LNCAP (cell line): ENCODE data around the gene FA2H.

ENCODE experiments used
- TF ChIP-seq, protein P1 (sequence below): fragments of 450-650 bp; IDR thresholded peaks from 2 replicates; pipeline ENCODE4 v1.5.1; 2017; ENCODE audit warnings: mild to moderate bottlenecking

Gene FA2H

DNA sequence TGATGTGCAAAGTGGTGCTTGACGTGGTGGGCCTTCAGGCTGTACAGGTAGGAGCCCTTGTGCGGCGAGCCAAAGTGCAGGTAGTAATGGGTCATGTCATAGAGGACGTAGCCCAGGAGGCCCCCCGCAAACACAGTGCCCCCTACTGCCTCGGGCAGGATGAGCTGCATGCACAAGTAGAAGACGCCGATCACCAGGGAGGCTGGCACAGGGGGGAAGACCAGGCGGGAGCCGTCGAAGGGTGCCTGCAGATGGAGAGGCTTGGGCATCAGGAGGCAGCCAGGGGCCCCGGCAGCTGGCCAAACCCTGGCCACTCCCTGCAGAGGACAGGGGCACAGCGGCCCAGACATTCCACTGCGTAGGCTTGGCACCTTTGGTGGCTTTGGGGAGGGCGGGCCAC, 58.3 kb downstream of the FA2H start:
- TF ChIP-seq, protein P1, sequence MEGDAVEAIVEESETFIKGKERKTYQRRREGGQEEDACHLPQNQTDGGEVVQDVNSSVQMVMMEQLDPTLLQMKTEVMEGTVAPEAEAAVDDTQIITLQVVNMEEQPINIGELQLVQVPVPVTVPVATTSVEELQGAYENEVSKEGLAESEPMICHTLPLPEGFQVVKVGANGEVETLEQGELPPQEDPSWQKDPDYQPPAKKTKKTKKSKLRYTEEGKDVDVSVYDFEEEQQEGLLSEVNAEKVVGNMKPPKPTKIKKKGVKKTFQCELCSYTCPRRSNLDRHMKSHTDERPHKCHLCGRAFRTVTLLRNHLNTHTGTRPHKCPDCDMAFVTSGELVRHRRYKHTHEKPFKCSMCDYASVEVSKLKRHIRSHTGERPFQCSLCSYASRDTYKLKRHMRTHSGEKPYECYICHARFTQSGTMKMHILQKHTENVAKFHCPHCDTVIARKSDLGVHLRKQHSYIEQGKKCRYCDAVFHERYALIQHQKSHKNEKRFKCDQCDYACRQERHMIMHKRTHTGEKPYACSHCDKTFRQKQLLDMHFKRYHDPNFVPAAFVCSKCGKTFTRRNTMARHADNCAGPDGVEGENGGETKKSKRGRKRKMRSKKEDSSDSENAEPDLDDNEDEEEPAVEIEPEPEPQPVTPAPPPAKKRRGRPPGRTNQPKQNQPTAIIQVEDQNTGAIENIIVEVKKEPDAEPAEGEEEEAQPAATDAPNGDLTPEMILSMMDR: no peak

DNA sequence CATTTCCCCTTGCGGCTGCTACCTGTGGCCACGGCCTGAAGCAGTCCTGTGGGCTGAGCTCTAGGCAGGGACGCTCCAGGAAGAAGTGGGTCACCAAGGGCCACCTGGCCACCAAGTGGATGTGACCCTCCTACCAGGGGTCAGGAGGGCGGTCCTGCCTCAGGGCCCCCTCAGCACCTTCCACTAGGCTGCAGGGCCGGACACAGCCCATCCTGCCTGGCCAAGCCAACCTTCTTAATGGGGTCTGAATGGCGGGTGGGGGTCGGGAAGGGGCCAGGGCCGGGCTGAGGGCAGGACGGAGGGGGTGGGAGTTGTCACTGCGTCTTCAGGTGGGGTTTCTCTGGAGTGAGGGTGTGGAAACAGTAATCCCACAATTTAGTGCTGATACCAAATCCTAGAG, 60.7 kb downstream of the FA2H start:
- TF ChIP-seq, protein P1: no peak

DNA sequence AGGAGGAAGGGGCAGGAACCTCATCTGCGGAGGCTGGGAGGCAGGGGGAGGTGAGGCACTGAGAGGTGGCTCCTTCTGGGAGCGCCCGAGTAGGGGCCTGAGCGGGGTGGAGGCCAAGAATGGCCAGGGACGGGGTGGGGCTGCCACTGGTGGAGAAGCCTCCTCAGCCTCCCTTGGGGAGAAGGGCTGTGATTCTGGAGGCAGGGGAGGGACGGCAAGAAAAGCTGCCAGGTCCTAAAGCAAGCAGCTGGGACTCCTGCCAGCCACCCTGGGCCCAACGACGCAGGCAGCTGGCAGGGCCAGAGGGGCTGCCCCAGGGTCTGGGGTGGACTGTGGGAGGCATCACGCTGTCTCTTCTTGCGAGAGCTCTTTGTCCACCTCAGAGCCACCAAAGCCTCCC, 61.3 kb downstream of the FA2H start:
- TF ChIP-seq, protein P1: no peak

DNA sequence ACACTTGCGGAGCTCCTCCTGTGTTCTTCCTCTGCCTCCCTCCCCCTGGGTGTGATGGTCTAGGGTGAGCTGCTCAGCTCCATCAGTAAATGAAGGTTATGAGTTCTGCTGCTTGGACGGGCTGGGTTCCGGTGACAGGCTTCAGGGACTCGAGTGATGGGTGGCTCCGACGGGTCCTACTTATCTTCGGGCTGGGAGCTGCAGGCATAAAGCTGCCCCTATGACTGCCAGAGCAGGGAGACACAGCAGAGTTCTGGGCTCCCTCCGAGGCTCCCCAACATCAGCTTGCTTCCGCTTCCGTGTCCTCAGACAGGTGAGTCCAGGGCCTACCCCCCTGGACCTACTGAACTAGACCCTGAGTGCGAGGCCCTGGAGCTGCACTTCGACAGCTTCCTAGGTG, 62.7 kb downstream of the FA2H start:
- TF ChIP-seq, protein P1: no peak

DNA sequence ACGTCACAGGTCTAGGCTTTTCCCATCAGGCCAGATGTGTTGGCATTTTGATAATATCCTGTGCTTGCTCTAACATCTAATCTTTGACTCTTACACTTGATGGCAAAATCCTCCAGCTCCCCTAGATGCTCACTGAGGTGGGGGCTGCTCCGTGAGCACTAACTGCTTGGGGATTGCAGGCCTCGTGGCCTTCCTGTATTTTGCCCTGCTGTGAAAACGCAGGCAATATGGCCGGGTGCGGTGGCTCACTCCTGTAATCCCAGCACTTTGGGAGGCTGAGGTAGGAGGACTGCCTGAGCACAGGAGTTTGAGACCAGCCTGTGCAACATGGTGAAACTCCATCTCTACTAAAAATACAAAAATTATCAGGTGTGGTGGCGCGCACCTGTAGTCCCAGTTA, 64.2 kb downstream of the FA2H start:
- TF ChIP-seq, protein P1: no peak

DNA sequence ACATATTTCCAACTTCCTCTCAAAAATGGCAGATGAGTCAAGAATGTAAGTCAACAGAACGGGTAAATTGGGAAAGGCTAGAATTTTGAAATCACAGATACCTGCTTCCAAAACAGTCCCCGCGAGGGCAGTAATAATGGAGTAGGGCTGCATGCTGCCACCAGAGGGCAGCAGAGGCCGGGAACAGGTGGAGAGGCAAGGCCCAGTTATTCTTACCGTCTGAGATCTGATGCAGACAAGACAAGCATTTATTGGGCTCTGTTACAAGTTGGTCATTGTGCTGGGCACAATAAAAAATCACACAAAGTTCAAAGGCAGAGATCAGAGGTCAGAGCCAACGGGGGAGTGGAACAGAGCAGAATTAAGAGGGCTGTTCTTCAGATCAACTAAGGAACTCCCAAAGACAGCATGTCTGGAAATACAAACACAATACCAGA, 65.2 kb downstream of the FA2H start:
- TF ChIP-seq, protein P1: peak; percentile 96

DNA sequence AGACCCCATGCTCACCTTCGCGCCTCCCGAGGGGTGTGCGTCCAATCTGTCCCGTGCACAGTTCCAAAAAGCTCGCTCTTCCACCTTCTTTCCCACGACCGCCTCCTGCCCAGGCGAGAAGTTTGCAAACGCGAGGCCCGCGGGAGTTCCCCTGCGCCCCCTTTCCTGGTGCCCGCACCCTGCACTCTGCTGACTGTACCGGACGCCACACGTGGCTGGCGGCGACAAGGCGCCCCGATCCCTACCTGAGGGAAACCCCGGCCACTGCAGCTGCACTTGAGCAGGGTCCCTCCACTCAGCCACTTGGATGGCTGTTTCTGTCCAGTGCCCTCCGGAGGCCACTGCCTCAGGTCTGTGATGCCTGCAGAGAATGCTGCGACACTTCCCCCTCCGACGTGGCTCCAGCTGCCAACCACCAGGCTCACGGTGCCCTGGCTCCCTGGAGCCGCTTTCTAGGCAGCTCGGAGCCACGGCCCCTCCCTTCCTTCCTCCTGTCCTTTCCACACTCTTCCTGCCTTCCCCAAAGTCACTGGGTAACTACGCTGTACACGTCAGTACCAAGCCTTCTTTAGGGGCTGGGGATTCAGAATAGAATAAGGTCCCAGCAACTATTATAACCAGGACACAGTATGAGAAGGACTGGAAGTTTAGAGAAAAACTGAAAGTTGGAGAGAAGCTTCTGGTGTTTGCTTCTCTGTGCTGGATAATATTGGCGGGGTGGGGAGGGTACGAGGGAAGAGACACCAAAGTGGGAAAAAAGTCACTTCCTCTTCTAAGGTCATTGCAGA, 74.0 kb downstream of the FA2H start, which contains the start of gene MLKL:
Gene MLKL, minus strand, starts transcription at position 425 of the 788 bp plus-strand sequence. CDS start 5,105 bp downstream, outside the sequence.
- TF ChIP-seq, protein P1: no peak
